GM18511 (cell line): ENCODE data around the gene NVL.
A peak's percentile ranks its signal among the peaks of the same experiment; 100 is the strongest.

Source experiments
- ATAC-seq: cut with Tn5 transposase; IDR thresholded peaks from one replicate; pipeline ENCODE4 v1.9.1; 2021; ENCODE audit warnings: mild to moderate bottlenecking, moderate library complexity; ENCODE audit not compliant: unreplicated experiment

NVL gene

DNA sequence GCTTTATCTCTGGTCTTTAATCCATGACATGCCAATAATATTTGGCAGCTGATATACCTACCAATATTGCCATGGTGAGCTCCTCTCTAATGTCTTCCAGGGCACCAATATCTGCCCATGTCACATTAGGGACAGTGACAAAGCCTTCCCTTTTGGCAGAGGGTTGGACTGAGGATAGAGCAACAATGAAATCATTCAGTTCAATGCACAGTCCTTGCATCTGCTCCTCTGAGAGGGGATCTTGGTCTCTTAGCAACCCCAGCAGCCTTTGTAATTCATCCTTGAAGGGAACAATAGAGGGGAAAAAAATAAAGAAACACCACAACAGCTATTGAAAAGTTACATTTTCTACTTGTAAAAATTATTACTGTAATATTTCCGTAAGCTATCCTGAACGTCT lies 42.3 kb downstream of the NVL start:
- no peak for ATAC-seq

DNA sequence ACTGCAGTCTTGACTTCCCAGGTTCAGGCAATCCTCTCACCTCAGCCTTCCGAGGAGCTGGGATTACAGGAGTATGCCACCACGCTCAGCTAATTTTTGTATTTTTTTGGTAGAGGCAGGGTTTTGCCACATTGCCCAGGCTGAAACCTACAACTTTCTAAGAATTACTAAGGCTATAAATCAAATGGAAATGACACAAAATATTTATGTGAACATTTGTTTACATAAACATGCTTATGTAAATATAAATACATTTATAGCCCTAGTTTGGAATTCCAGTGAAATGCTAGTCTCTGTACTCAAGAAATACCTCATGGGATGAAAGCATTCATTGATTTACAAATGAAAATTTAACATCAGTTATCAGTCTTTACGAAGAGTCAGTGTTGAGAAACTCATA lies 47.8 kb downstream of the NVL start:
- no peak for ATAC-seq

- ATAC-seq, result no peak
These were observed 53.0 kb downstream of the NVL start for GRCh38 chr1:224276771-224277487.

GRCh38 chr1:224274970-224275626 lies 54.9 kb downstream of the NVL start:
- ATAC-seq, result no peak

DNA sequence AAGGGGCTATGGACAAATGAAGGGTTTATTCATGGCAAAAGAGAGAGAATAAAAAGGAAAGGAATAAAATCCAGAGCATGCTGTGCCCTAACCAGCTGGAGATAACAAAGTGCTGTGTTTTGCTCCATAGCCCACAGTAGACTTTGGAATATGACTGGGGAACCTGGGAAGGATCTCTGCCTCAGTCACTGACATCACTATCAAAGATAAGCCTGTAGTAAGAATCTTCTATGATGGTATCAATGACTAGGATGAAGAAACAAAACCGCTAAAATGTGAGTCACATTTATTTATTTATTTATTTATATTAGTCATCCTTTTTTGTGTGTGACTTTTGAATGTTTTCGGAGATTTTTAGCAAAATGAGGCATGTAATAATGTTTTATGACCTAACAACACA lies 56.3 kb downstream of the NVL start:
- ATAC-seq, result no peak

DNA sequence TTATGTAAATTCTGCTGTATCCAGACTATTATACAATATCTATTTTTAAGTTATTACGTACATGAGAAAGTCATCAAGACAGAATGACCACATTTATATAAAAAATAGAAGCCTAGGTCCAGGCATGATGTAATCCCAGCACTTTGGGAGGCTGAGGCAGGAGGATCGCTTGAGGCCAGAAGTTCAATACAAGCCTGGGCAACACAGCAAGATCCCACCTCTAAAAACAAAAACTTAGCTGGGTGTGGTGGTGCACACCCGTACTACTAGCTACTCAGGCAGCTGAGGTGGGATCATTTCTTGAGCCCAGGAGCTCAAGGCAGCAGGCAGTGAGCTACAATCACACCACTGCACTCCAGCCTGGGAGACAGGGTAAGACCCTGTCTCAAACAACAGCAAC lies 58.9 kb downstream of the NVL start:
- no peak for ATAC-seq

- ATAC-seq, result no peak
These were observed 62.0 kb downstream of the NVL start for GRCh38 chr1:224267925-224268324.

DNA sequence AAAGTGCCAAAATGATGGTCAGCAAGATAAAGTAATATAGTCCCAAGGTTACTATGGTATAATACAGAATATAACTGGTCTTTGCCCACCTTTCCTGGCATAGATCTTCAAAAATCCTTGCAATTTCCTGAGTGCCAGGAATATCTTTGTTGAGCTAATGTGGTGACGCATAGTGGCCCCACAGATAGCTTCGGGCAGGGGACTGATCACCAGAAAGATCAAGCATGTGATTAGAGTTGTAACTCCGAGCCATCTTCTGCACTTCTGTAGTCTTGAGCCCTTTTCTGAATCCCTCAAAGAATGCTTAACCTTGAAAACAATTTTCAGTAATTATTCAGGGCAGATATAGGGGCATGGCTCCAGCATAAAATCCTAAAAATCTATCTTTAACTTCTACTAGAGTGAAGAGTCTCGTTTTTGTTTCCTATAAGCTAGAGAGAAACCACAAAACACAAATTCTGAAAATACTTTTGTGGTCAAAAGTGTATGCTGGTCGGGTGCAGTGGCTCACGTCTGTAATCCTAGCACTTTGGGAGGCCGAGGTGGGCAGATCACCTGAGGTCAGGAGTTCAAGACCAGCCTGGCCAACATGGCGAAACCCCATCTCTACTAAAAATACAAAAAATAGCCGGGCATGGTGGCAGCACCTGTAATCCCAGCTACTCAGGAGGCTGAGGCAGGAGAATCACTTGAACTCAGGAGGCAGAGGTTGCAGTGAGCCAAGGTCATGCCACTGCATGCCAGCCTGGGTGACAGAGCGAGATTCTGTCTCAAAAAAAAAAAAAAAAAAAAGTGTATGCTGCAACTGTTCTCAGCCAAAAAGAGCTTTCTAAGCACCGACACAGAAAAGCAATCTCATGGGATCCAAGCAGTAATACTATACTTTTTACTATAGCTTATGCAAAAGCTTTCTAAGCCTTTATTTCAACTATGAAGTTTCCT lies 62.8 kb downstream of the NVL start:
- ATAC-seq, result peak; percentile 35

GRCh38 chr1:224266105-224266914 lies 63.7 kb downstream of the NVL start:
- peak; percentile 69 for ATAC-seq

DNA sequence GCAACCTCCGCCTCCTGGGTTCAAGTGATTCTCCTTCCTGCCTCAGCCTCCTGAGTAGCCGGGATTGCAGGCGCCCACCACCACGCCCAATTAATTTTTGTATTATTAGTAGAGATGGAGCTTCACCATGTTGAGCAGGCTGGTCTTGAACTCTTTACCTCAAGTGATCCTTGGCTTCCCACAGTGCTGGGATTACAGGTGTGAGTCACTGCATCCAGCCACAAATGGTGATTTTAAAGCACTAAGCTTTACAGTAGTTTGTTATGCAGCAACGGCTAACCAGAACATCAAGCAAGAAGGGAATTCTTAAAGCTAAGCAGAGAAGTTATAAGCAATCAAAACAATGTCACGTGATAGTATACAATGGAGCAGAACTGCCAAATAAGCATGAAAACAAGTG lies 65.7 kb downstream of the NVL start:
- no peak for ATAC-seq

DNA sequence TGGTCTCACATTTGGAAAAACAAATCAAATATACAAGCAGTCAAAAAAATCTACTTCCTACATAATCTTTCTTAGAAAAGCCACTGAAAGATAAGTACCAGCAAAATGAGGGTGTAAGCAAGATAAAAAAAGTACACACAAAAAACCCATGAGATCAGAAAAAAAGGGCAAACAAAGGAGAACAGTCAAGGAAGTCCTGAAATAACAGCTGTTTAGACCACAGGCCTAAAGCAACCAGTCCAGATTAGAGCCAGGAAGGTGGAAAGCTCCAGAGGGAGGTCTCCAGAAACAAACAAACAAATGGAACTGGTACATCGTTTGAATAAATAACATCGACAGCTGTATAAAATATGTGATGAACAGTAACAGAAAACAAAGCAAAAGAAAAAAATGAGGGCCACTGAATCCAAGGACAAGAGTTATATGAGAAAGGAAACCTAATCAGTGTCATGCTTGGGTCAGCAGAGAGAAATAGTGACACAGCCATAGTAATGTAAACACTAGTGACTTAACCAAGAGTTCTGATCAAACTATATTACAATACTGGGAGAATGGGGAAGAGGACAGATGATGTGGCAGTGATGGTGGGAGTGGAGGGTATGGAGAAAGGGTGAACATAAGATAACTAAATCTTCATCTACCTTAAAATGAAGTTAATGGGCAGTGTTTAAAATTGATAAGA lies 67.5 kb downstream of the NVL start:
- no peak for ATAC-seq

GRCh38 chr1:224259986-224260385 lies 70.0 kb downstream of the NVL start:
- ATAC-seq, result no peak

- ATAC-seq, result no peak
These were observed 71.6 kb downstream of the NVL start for GRCh38 chr1:224258351-224258750.

GRCh38 chr1:224256640-224257039 lies 73.3 kb downstream of the NVL start:
- ATAC-seq, result no peak

- ATAC-seq, result no peak
These were observed 76.3 kb downstream of the NVL start for GRCh38 chr1:224253721-224254120.

DNA sequence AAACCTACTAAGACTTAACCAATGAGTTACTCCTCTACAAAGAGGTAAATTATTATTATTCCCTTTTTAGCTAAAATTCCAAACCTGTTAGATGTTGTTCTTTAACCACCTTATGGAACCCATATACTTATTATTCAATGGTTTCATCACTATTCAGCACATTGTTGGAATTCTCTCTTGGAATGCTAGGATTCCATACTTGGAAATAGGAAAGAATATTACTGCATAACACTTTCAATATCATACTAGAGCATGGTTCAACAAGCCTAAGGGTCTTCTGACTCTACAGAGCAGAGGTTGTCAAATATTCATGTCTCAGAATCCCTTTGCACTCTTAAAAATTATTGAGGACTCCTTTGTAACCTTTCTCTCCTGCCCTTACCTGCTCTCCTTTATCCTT lies 77.5 kb downstream of the NVL start:
- no peak for ATAC-seq

GRCh38 chr1:224251741-224252146 lies 78.2 kb downstream of the NVL start:
- no peak for ATAC-seq

DNA sequence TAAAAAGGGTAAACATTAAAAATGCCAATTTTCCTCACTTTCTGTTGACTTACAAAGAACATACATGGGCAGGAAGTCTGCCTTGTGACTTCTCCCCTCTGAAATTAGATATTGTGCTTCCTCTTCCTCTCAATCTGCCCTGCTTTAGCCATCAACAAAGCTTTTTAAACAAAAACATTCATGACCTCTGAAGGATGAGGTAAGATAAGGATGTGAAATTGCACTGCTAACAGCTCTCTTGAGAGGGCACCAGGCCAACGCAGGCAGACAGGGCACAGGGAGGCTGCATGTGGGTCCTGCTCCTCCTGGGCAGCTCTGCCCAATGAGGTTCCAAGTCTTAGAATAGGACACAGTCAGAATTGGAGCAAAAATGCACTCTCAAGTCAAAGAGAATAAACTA lies 84.8 kb downstream of the NVL start:
- ATAC-seq, result peak; percentile 77

DNA sequence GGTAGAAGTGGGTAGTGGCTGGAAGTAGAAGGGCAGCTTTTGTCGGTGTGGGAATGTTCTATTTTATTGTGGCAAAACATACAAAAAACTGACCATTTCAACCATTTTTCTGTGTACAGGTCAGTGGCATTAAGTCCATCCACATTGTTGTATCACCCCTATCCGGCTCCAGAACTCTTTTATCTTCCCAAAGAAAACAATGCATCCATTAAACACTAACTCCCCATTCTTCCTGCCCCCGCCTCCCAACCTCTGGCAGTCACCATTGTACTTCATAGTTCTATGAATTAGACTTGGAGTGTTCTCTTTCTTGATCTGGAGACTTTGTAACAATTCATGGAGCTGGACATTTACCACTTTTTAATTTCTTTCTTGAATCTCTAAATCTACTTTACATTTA lies 91.2 kb downstream of the NVL start:
- ATAC-seq, result no peak

- ATAC-seq, result no peak
These were observed 91.8 kb downstream of the NVL start for GRCh38 chr1:224238212-224238611.
